HCT116 (cell line): ENCODE data around the gene CRHBP. TPM values are rescaled to one million over a fixed set of nuclear protein-coding genes. Genes with fewer than 3 reads are reported as not detected.
"Not testable (repeated sequence)": the region's sequence is repeated elsewhere in the genome, so short reads cannot be mapped to it uniquely, and the experiment has no call there.

Experiments
- ATAC-seq: fragments of 200-7000 bp; cut with Tn5 transposase; 2 replicates; pipeline ENCODE4 v1.9.1; 2020; ENCODE audit warnings: mild to moderate bottlenecking, moderate library complexity
- BruUV-seq: library from RNA; stranded (reverse); fragments of 400-500 nt; replicated peaks from 2 replicates; lab custom pipeline; 2021; lab: Mats Ljungman, UMichigan
- CTCF ChIA-PET: fragments of 300-600 bp; sonication (Branson Sonifier 250); formaldehyde crosslinking; loops from one replicate; lab custom pipeline; 2021; ENCODE audit warnings: antibody characterized with exemption; lab: Charles Lee
- POLR2A ChIA-PET: fragments of 300-600, 350-600 bp; sonication (Branson Sonifier 250); formaldehyde crosslinking; loops from one replicate; lab custom pipeline; 2021; ENCODE audit warnings: antibody characterized with exemption; lab: Charles Lee
- RAD21 ChIA-PET, 2 experiments: fragments of 300-600 bp; sonication (Branson Sonifier 250); formaldehyde crosslinking; loops; one replicate each; lab custom pipeline; 2023; ENCODE audit warnings: low total read pairs in 2 of 2; ENCODE audit not compliant: uncharacterized antibody in 2 of 2, unreplicated experiment in 2 of 2, low non-redundant PET in 1 of 2; lab: Charles Lee
- DNase-seq: peaks from one replicate; pipeline ENCODE4 v3.0.0-alpha.2; 2010; ENCODE audit warnings: low read depth, low spot score
- H2AFZ ChIP-seq: fragments of 200-600 bp; shearing (Covaris generic), sonication (generic); 2 replicates; pipeline ENCODE4 v1.6.1; 2017; ENCODE audit warnings: low read depth, mixed run types, mixed read lengths, antibody characterized with exemption, low read length; ENCODE audit not compliant: poor library complexity, severe bottlenecking
- H3K27ac ChIP-seq: 2 replicates; pipeline ENCODE4 v1.5.1; 2012; ENCODE audit warnings: low read depth, low read length
- H3K27me3 ChIP-seq: fragments of 200-600 bp; sonication (generic); 2 replicates; pipeline ENCODE4 v1.6.1; 2016; ENCODE audit warnings: mixed run types, low read length, mixed read lengths; ENCODE audit not compliant: insufficient read depth
- H3K36me3 ChIP-seq, 2 experiments: fragments of 200-500 bp in 1 of 2; fragments of 200-600 bp in 1 of 2; sonication (Bioruptor generic) in 1 of 2; sonication (generic) in 1 of 2; 2 replicates each; pipeline versions ENCODE4 v1.5.1 to v1.6.1; 2014 to 2016; ENCODE audit warnings: low read length in 2 of 2, inconsistent platforms in 1 of 2, mixed read lengths in 1 of 2, mixed run types in 1 of 2; ENCODE audit not compliant: insufficient read depth in 2 of 2, control insufficient read depth in 1 of 2
- H3K4me1 ChIP-seq, 2 experiments: fragments of 200-600 bp in 1 of 2; sonication (generic) in 1 of 2; 2 replicates each; pipeline versions ENCODE4 v1.5.1 to v1.6.1; 2012 to 2017; ENCODE audit warnings: low read length in 2 of 2, inconsistent platforms in 1 of 2, mild to moderate bottlenecking in 1 of 2, mixed read lengths in 1 of 2, mixed run types in 1 of 2, moderate library complexity in 1 of 2; ENCODE audit not compliant: insufficient read depth in 2 of 2, control insufficient read depth in 1 of 2
- H3K4me2 ChIP-seq: fragments of 200-600 bp; sonication (generic); 2 replicates; pipeline ENCODE4 v1.6.1; 2017; ENCODE audit warnings: mixed run types, low read length, mixed read lengths
- H3K4me3 ChIP-seq, 2 experiments: fragments of 200-600 bp in 1 of 2; sonication (generic) in 1 of 2; replicated peaks in 1 of 2; 2 replicates each; pipeline ENCODE4 v1.5.1; 2011 to 2016; ENCODE audit warnings: low read length in 2 of 2, control low read depth in 1 of 2, low read depth in 1 of 2, mild to moderate bottlenecking in 1 of 2, mixed read lengths in 1 of 2, mixed run types in 1 of 2
- H3K79me2 ChIP-seq: fragments of 200-600 bp; sonication (generic); 2 replicates; pipeline ENCODE4 v1.6.1; 2017; ENCODE audit warnings: mild to moderate bottlenecking, mixed run types, low read length, moderate library complexity, mixed read lengths; ENCODE audit not compliant: insufficient read depth
- H3K9ac ChIP-seq: fragments of 200-600 bp; sonication (generic); 2 replicates; pipeline ENCODE4 v1.6.1; 2016; ENCODE audit warnings: low read length, mixed read lengths
- H3K9me2 ChIP-seq: fragments of 200-600 bp; sonication (generic), shearing (Covaris generic); 2 replicates; pipeline ENCODE4 v1.6.1; 2017; ENCODE audit warnings: mixed run types, mild to moderate bottlenecking, moderate library complexity; ENCODE audit not compliant: insufficient read depth
- H3K9me3 ChIP-seq, 2 experiments: fragments of 200-500 bp in 1 of 2; fragments of 200-600 bp in 1 of 2; sonication (Bioruptor generic) in 1 of 2; sonication (generic) in 1 of 2; 2 replicates each; pipeline ENCODE4 v1.6.1; 2014 to 2017; ENCODE audit warnings: low read length in 2 of 2, mixed read lengths in 2 of 2, inconsistent platforms in 1 of 2, low read depth in 1 of 2, mild to moderate bottlenecking in 1 of 2, mixed run types in 1 of 2, moderate library complexity in 1 of 2; ENCODE audit not compliant: control insufficient read depth in 1 of 2, insufficient read depth in 1 of 2
- H4K20me1 ChIP-seq: fragments of 200-600 bp; sonication (generic), shearing (Covaris generic); 2 replicates; pipeline ENCODE4 v1.6.1; 2017; ENCODE audit warnings: mixed run types, mild to moderate bottlenecking, moderate library complexity; ENCODE audit not compliant: insufficient read depth
- FOSL1 ChIP-seq: IDR thresholded peaks from 2 replicates; pipeline ENCODE4 v1.6.1; 2012; ENCODE audit warnings: low read depth
- SIN3A ChIP-seq: IDR thresholded peaks from 2 replicates; pipeline ENCODE4 v1.6.1; 2012; ENCODE audit warnings: low read depth
- SRF ChIP-seq: IDR thresholded peaks from 2 replicates; pipeline ENCODE4 v1.6.1; 2012; ENCODE audit warnings: low read depth
- intact Hi-C: fragments of 100-400 bp; cut with micrococcal nuclease; formaldehyde crosslinking; loops from 2 replicates; pipeline ENCODE4 v1.10.0; 2022
- total RNA-seq: library from RNA; stranded (reverse); gene quantifications from one replicate; pipeline ENCODE4 v1.2.1, GENCODE V29; 2021; ENCODE audit not compliant: unreplicated experiment

CRHBP gene
- total RNA-seq, 1 experiment from 2014 or later: not detected

- H3K4me3 ChIP-seq, H3K9me2 ChIP-seq, H2AFZ ChIP-seq, H3K27me3 ChIP-seq, BruUV-seq, H3K9ac ChIP-seq, POLR2A ChIA-PET, DNase-seq, H3K27ac ChIP-seq, CTCF ChIA-PET, H3K4me1 ChIP-seq, H3K36me3 ChIP-seq, ATAC-seq, H3K9me3 ChIP-seq, H3K4me2 ChIP-seq, RAD21 ChIA-PET, H4K20me1 ChIP-seq, H3K79me2 ChIP-seq: not testable (repeated sequence)
- intact Hi-C loops: loop anchor here (5.0 kb wide), 1 partner anchor 36 kb away; no protein-coding TSS in a partner anchor
These were observed 40.6 kb downstream of the CRHBP start for GRCh38 chr5:76993436-76993835.

DNA sequence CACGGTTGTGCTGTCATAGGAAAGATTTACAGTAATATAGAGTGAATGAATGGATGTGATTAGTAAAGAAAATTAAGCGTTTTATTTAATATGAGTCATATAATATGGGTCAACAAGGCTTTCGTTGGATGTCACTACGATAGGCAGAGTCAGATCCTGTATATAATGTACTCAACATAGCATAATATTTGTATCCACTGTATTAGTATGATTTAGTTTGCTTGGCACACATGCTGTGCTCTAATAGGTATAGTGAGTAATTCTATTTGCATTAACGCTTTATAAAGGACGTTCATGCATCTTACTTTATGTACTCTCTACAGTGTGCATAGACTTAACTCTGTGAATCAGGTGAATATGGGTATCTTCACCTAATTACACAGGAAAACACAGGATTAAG, 41.5 kb downstream of the CRHBP start:
- H3K4me3 ChIP-seq: no peak overlapping the region
- H3K27me3 ChIP-seq: no peaks in the 10 kb centered on the region
- H3K27ac ChIP-seq: no peak overlapping the region
- DNase-seq: no peak
- BruUV-seq: no TSS peak
- CTCF ChIA-PET: interaction anchor here (0.7 kb wide), 1 partner anchor 148 kb away, joined by 3 read pairs; no protein-coding TSS in a partner anchor
- H3K9ac ChIP-seq: no peak overlapping the region
- H3K9me2 ChIP-seq: no peaks in the 10 kb centered on the region
- no peaks in the 10 kb centered on the region for H3K79me2 ChIP-seq
- H4K20me1 ChIP-seq: no peaks in the 10 kb centered on the region
- no peaks in the 10 kb centered on the region for H3K9me3 ChIP-seq
- H2AFZ ChIP-seq: no peak overlapping the region
- intact Hi-C loops: loop anchor here (5.0 kb wide), 1 partner anchor 37 kb away; no protein-coding TSS in a partner anchor
- POLR2A ChIA-PET: no interaction called here
- RAD21 ChIA-PET: no interaction called here
- ATAC-seq: no peak
- H3K4me1 ChIP-seq: peaks cover 0 to 1% of the 10 kb centered on the region in 2 experiments; a peak in 1 of 4 replicates
- H3K36me3 ChIP-seq: no peaks in the 10 kb centered on the region
- no peak for TF ChIP-seq SIN3A
- no peak for TF ChIP-seq FOSL1
- no peak for TF ChIP-seq SRF
- H3K4me2 ChIP-seq: no peak overlapping the region

DNA sequence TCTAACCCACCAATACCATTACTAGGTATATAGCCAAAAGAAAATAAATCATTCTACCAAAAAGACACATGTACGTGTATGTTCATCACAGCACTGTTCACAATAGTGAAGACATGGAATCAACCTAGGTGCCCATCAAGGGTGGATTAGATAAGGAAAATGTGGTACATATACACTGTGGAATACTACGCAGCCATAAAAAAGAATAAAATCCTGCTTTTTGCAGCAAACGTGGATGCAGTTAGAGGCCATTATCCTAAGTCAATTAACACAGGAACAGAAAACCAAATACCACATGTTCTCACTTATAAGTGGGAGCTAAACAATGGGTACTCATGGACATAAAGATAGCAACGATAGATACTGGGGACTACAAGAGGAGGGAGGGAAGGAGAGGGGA, 45.4 kb downstream of the CRHBP start:
- CTCF ChIA-PET, H3K4me1 ChIP-seq, H3K4me2 ChIP-seq, POLR2A ChIA-PET, RAD21 ChIA-PET, BruUV-seq, H3K79me2 ChIP-seq, H3K27ac ChIP-seq, H3K9me3 ChIP-seq, H2AFZ ChIP-seq, DNase-seq, H3K4me3 ChIP-seq, H3K9me2 ChIP-seq, H3K36me3 ChIP-seq, intact Hi-C loops, ATAC-seq, H3K27me3 ChIP-seq, H3K9ac ChIP-seq, H4K20me1 ChIP-seq: not testable (repeated sequence)
